A673 (cell line): ENCODE measurements around the gene ARHGEF2. TPM values are rescaled to one million over a fixed set of nuclear protein-coding genes. Genes with fewer than 3 reads are reported as not detected.

Source experiments
- BruUV-seq: library from RNA; stranded (reverse); fragments of 400-500 nt; replicated peaks from 2 replicates; lab custom pipeline; 2021; lab: Mats Ljungman, UMichigan
- CTCF ChIA-PET: fragments of 300-600 bp; sonication (Branson Sonifier 250); formaldehyde crosslinking; loops from one replicate; lab custom pipeline; 2022; ENCODE audit warnings: antibody characterized with exemption; lab: Charles Lee
- POLR2A ChIA-PET: fragments of 300-600 bp; sonication (Branson Sonifier 250); formaldehyde crosslinking; loops from one replicate; lab custom pipeline; 2022; ENCODE audit warnings: antibody characterized with exemption; ENCODE audit not compliant: low non-redundant PET; lab: Charles Lee
- DNase-seq: peaks from one replicate; pipeline ENCODE4 v3.0.0-alpha.2; 2015; ENCODE audit warnings: low spot score
- H3K27ac ChIP-seq: fragments of 200-600 bp; sonication (generic); 2 replicates; pipeline ENCODE4 v1.5.1; 2016; ENCODE audit warnings: mixed run types, low read depth, mild to moderate bottlenecking, mixed read lengths, antibody characterized with exemption, low read length; ENCODE audit not compliant: poor library complexity, severe bottlenecking
- H3K27me3 ChIP-seq: fragments of 200-600 bp; sonication (generic); replicated peaks from 2 replicates; pipeline ENCODE4 v1.6.1; 2017; ENCODE audit warnings: mixed run types, low read depth, mild to moderate bottlenecking, mixed read lengths, antibody characterized with exemption, low read length; ENCODE audit not compliant: insufficient read depth, poor library complexity
- H3K36me3 ChIP-seq: fragments of 200-600 bp; sonication (generic); 2 replicates; pipeline ENCODE4 v1.6.1; 2016; ENCODE audit warnings: mixed run types, mild to moderate bottlenecking, mixed read lengths, antibody characterized with exemption, low read length; ENCODE audit not compliant: insufficient read depth, poor library complexity, severe bottlenecking
- H3K4me1 ChIP-seq: fragments of 200-600 bp; sonication (generic); 2 replicates; pipeline ENCODE4 v1.6.1; 2017; ENCODE audit warnings: mixed run types, mild to moderate bottlenecking, mixed read lengths, antibody characterized with exemption, low read length; ENCODE audit not compliant: insufficient read depth, poor library complexity, severe bottlenecking
- H3K4me3 ChIP-seq: fragments of 200-600 bp; sonication (generic); 2 replicates; pipeline ENCODE4 v1.5.1; 2016; ENCODE audit warnings: low read depth, mixed run types, mild to moderate bottlenecking, mixed read lengths, low read length; ENCODE audit not compliant: poor library complexity, severe bottlenecking
- H3K9me3 ChIP-seq: fragments of 200-600 bp; sonication (generic); 2 replicates; pipeline ENCODE4 v1.6.1; 2016; ENCODE audit warnings: mixed run types, low read depth, mild to moderate bottlenecking, mixed read lengths, antibody characterized with exemption, low read length; ENCODE audit not compliant: poor library complexity, severe bottlenecking
- EZH2 ChIP-seq: fragments of 200-600 bp; sonication (generic); IDR thresholded peaks from 2 replicates; pipeline ENCODE4 v1.6.1; 2017; ENCODE audit warnings: borderline replicate concordance, low read depth, mild to moderate bottlenecking, mixed read lengths, antibody characterized with exemption, low read length; ENCODE audit not compliant: poor library complexity, severe bottlenecking
- intact Hi-C: fragments of 100-400 bp; cut with micrococcal nuclease; formaldehyde crosslinking; loops from one replicate; pipeline ENCODE4 v1.10.0; 2022; ENCODE audit not compliant: unreplicated experiment
- total RNA-seq: library from RNA; stranded (reverse); gene quantifications from 2 replicates; pipeline ENCODE4 v1.2.3, GENCODE V29; 2021
- TF ChIP-seq, protein P1 (sequence below): fragments of 300-800, 200-600 bp; sonication (generic); conservative IDR thresholded peaks from 2 replicates; pipeline ENCODE4 v1.5.1; 2017; ENCODE audit warnings: low read depth, mild to moderate bottlenecking, antibody characterized with exemption, low read length, moderate library complexity, mixed read lengths

The ARHGEF2 gene
- total RNA-seq, 1 experiment from 2014 or later, result 148 TPM

DNA sequence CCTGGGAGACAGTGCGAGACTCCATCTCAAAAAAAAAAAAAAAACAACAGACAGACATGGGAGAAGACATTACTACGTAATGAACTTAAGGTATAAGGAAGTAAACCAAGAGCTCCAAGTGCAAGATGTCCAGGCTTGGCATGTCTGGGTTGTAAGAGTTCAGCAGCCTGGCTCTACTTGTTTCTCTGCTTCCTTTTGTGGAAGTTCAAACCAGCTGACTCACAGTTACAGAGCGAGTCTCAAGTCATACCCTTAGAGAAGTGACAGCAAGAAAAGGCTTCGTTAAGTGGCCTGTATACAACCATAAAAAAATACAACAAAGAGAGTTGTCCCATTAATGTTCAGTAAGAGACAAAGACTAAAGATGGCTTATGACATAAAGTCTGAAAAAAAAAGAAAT lies 68.5 kb downstream of the ARHGEF2 start:
- ChIA-PET POLR2A (no interaction called here), CTCF (no interaction called here)
- Histone ChIP-seq H3K36me3 (peaks cover 64% of the 10 kb centered on the region), H3K4me1 (peaks cover 21% of the 10 kb centered on the region), H3K4me3 (peak overlapping the region; percentile 57), H3K27me3 (no peaks in the 10 kb centered on the region), H3K27ac (peak overlapping the region; percentile 27), H3K9me3 (no peaks in the 10 kb centered on the region)
- DNase-seq, result no peak
- TF ChIP-seq, protein P1, sequence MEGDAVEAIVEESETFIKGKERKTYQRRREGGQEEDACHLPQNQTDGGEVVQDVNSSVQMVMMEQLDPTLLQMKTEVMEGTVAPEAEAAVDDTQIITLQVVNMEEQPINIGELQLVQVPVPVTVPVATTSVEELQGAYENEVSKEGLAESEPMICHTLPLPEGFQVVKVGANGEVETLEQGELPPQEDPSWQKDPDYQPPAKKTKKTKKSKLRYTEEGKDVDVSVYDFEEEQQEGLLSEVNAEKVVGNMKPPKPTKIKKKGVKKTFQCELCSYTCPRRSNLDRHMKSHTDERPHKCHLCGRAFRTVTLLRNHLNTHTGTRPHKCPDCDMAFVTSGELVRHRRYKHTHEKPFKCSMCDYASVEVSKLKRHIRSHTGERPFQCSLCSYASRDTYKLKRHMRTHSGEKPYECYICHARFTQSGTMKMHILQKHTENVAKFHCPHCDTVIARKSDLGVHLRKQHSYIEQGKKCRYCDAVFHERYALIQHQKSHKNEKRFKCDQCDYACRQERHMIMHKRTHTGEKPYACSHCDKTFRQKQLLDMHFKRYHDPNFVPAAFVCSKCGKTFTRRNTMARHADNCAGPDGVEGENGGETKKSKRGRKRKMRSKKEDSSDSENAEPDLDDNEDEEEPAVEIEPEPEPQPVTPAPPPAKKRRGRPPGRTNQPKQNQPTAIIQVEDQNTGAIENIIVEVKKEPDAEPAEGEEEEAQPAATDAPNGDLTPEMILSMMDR, result no peak
- TF ChIP-seq EZH2, result no peak
- intact Hi-C loops, result no loop called here
- no TSS peak for BruUV-seq

DNA sequence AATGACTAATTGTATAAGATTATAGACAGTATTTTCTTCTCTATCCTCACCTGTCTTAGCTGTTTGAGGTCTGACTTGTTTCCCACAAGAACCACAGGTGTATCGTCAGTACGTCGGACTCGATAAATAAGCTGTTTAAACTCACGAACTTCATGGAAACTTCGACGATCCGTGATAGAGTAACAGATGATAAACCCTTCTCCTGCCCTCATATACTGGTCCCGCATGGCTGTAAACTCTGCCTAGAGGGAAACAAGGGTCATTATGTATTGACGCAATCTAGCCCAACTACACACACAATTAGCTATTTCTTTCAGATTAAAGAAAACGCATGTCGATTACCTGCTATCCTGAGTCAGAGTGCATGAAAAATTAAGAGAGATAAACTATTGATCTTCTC lies 74.1 kb downstream of the ARHGEF2 start:
- DNase-seq, result no peak

DNA sequence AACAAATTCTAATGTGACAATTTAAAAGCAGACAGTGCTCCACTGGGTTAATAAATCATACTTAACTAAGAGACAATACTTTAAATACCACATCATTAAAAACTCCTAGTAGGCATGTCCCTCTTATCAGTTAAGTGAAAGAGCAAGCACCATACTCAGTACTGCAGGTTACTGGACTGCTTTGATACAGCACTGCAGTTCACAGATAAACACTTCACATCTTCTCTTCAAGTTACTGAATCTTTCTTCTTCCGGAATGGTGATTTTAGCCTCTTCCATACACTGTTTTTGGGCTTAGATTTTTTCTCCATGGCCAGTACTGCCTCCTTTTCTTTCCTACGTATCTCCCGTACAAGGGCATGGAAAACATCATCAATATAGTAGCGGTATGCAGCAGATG lies 78.2 kb downstream of the ARHGEF2 start:
- no peaks in the 10 kb centered on the region for H3K9me3 ChIP-seq
- ChIA-PET POLR2A (no interaction called here), CTCF (no interaction called here)
- no peaks in the 10 kb centered on the region for H3K27me3 ChIP-seq
- H3K27ac ChIP-seq, result no peak overlapping the region
- peaks cover 4% of the 10 kb centered on the region for H3K4me1 ChIP-seq
- TF ChIP-seq, protein P1, result no peak
- TF ChIP-seq EZH2, result no peak
- H3K36me3 ChIP-seq, result peaks cover 59% of the 10 kb centered on the region
- intact Hi-C loops, result no loop called here
- TSS peak; percentile 16 for BruUV-seq
- H3K4me3 ChIP-seq, result no peak overlapping the region
- no peak for DNase-seq

More for the DNA sequence above, 74.1 kb downstream of the ARHGEF2 start:
- no peak overlapping the region for H3K27ac ChIP-seq
- no peaks in the 10 kb centered on the region for H3K9me3 ChIP-seq
- peaks cover 71% of the 10 kb centered on the region for H3K36me3 ChIP-seq
- peaks cover 12% of the 10 kb centered on the region for H3K4me1 ChIP-seq
- BruUV-seq, result no TSS peak
- H3K27me3 ChIP-seq, result no peaks in the 10 kb centered on the region
- no peak for TF ChIP-seq EZH2
- TF ChIP-seq, protein P1, result no peak
- ChIA-PET POLR2A (interaction anchor here (0.7 kb wide), 1 partner anchor 79 kb away, joined by 4 read pairs; no protein-coding TSS in a partner anchor), CTCF (no interaction called here)
- intact Hi-C loops, result no loop called here
- no peak overlapping the region for H3K4me3 ChIP-seq
